ENCODE results near the gene FASN.

FASN gene

GRCh38 chr17:82072827-82073226 lies 25.2 kb downstream of the FASN start:
- no peak for DNase-seq

GRCh38 chr17:82070611-82071010 lies 27.4 kb downstream of the FASN start:
- DNase-seq = no peak

- DNase-seq = peak; percentile 72
Observed at GRCh38 chr17:82065638-82066303, 32.3 kb downstream of the FASN start, which contains the start of gene DUS1L. DUS1L (minus strand) TSS chr17:82065804; CDS start chr17:82065059, 745 bp downstream.

GRCh38 chr17:82065193-82065637 lies 32.8 kb downstream of the FASN start:
- peak; percentile 44 for DNase-seq

- DNase-seq = no peak
Observed at GRCh38 chr17:82064433-82065192, 33.4 kb downstream of the FASN start.

- no peak for DNase-seq
Observed at GRCh38 chr17:82063424-82064415, 34.3 kb downstream of the FASN start.

GRCh38 chr17:82062984-82063368 lies 35.1 kb downstream of the FASN start:
- no peak for DNase-seq

- DNase-seq = no peak
Observed at GRCh38 chr17:82062076-82062983, 35.7 kb downstream of the FASN start.

- no peak for DNase-seq
Observed at GRCh38 chr17:82061047-82061925, 36.8 kb downstream of the FASN start.

- DNase-seq = no peak
Observed at GRCh38 chr17:82060614-82061013, 37.4 kb downstream of the FASN start.

GRCh38 chr17:82060001-82060380 lies 38.0 kb downstream of the FASN start:
- no peak for DNase-seq

- no peak for DNase-seq
Observed at GRCh38 chr17:82059272-82060000, 38.6 kb downstream of the FASN start.

- DNase-seq = no peak
Observed at GRCh38 chr17:82058855-82059249, 39.2 kb downstream of the FASN start.

GRCh38 chr17:82058230-82058854 lies 39.7 kb downstream of the FASN start:
- DNase-seq = no peak

- no peak for DNase-seq
Observed at GRCh38 chr17:82056729-82057621, 41.1 kb downstream of the FASN start.

- DNase-seq = no peak
Observed at GRCh38 chr17:82055965-82056728, 41.9 kb downstream of the FASN start.

- DNase-seq = no peak
Observed at GRCh38 chr17:82055023-82055964, 42.7 kb downstream of the FASN start.

Data from retina (tissue), 1 donor.